A673 (cell line): Measurements from ENCODE around the gene ZNF202.

Source experiments
- EZH2 ChIP-seq: fragments of 200-600 bp; sonication (generic); IDR thresholded peaks from 2 replicates; pipeline ENCODE4 v1.6.1; 2017; ENCODE audit warnings: borderline replicate concordance, low read depth, mild to moderate bottlenecking, mixed read lengths, antibody characterized with exemption, low read length; ENCODE audit not compliant: poor library complexity, severe bottlenecking
- TF ChIP-seq, protein P1 (sequence below): fragments of 300-800, 200-600 bp; sonication (generic); conservative IDR thresholded peaks from 2 replicates; pipeline ENCODE4 v1.5.1; 2017; ENCODE audit warnings: low read depth, mild to moderate bottlenecking, antibody characterized with exemption, low read length, moderate library complexity, mixed read lengths

DNA sequence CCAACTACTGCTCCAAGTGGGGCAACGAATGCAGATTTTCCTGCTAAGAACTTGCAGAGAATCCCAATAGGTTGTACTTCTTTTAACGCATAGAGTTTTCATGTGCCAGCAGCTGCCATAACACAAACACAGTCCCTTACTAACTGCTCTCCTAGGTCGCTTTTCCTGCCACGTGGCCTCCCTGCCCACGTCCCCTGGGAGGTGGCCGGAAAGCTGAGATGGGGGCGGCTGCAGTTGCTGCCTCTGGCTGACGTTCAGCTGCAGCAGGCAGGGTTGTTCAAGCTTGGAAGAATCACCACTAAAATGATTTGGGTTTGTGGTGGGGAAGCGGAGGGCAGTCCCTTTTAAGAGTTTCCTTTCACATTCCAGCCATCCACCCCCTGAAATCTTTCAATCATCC is 39.3 kb downstream of the ZNF202 start:
- TF ChIP-seq, protein P1, sequence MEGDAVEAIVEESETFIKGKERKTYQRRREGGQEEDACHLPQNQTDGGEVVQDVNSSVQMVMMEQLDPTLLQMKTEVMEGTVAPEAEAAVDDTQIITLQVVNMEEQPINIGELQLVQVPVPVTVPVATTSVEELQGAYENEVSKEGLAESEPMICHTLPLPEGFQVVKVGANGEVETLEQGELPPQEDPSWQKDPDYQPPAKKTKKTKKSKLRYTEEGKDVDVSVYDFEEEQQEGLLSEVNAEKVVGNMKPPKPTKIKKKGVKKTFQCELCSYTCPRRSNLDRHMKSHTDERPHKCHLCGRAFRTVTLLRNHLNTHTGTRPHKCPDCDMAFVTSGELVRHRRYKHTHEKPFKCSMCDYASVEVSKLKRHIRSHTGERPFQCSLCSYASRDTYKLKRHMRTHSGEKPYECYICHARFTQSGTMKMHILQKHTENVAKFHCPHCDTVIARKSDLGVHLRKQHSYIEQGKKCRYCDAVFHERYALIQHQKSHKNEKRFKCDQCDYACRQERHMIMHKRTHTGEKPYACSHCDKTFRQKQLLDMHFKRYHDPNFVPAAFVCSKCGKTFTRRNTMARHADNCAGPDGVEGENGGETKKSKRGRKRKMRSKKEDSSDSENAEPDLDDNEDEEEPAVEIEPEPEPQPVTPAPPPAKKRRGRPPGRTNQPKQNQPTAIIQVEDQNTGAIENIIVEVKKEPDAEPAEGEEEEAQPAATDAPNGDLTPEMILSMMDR: no peak
- no peak for TF ChIP-seq EZH2
